Parathyroid adenoma (tissue), 2 donors: ENCODE results near the gene PTPN14.

Experiments
- H2AFZ ChIP-seq: fragments of 300-600 bp; sonication (generic); one replicate; pipeline ENCODE4 v1.7.0; 2017; ENCODE audit warnings: antibody characterized with exemption, mild to moderate bottlenecking
- H3K27ac ChIP-seq: fragments of 300-600 bp; sonication (generic); one replicate; pipeline ENCODE4 v1.7.0; 2017
- H3K27me3 ChIP-seq: fragments of 300-600 bp; sonication (generic); one replicate; pipeline ENCODE4 v1.7.0; 2017; ENCODE audit warnings: low read length; ENCODE audit not compliant: control insufficient read depth, insufficient read depth
- H3K36me3 ChIP-seq: fragments of 300-600 bp; sonication (generic); one replicate; pipeline ENCODE4 v1.7.0; 2017; ENCODE audit warnings: low read length; ENCODE audit not compliant: control insufficient read depth, insufficient read depth
- H3K4me1 ChIP-seq: fragments of 300-600 bp; sonication (generic); one replicate; pipeline ENCODE4 v1.7.0; 2017; ENCODE audit warnings: control low read depth
- H3K4me2 ChIP-seq: fragments of 300-600 bp; sonication (generic); one replicate; pipeline ENCODE4 v1.7.0; 2017; ENCODE audit warnings: low read length
- H3K4me3 ChIP-seq: fragments of 300-600 bp; sonication (generic); one replicate; pipeline ENCODE4 v1.7.0; 2017; ENCODE audit warnings: low read depth, low read length
- H3K79me2 ChIP-seq: fragments of 300-600 bp; sonication (generic); one replicate; pipeline ENCODE4 v1.7.0; 2017; ENCODE audit warnings: control low read depth
- H3K9ac ChIP-seq: fragments of 300-600 bp; sonication (generic); one replicate; pipeline ENCODE4 v1.7.0; 2017; ENCODE audit warnings: mild to moderate bottlenecking
- H3K9me3 ChIP-seq: fragments of 300-600 bp; sonication (generic); one replicate; pipeline ENCODE4 v1.7.0; 2017; ENCODE audit warnings: low read length; ENCODE audit not compliant: control insufficient read depth
- CTCF ChIP-seq: fragments of 300-600 bp; sonication (generic); IDR thresholded peaks from one replicate; pipeline ENCODE4 v1.7.0; 2017; ENCODE audit warnings: antibody characterized with exemption, mild to moderate bottlenecking
- donor health status: primary hyperparathyroidism.

PTPN14 gene

DNA sequence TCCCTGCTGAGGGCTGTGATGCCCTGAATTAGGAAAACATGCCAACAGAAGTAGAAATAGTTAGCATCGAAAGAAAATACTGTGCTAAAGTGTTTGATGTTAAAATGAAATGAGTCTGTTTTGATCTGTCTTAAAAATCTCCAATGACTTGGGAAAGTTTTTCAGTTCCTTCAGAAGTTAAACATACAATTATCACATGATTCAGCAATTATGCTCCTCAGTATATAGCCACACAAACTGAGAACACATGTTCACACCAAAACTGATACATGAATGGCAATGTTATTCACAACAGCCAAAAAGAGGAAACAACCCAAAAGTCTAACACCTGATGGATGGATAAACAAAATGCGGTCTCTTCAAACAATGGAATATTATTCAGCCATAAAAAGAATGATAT is 130.6 kb downstream of the PTPN14 start:
- no peak for TF ChIP-seq CTCF
- no peak overlapping the region for H3K4me3 ChIP-seq

GRCh38 chr1:214420341-214420740 is 131.1 kb downstream of the PTPN14 start:
- no peaks in the 10 kb centered on the region for H3K4me1 ChIP-seq
- no peaks in the 10 kb centered on the region for H3K36me3 ChIP-seq
- no peak overlapping the region for H3K4me3 ChIP-seq
- H3K9me3 ChIP-seq, result no peaks in the 10 kb centered on the region
- no peak overlapping the region for H3K4me2 ChIP-seq
- no peaks in the 10 kb centered on the region for H3K79me2 ChIP-seq
- H2AFZ ChIP-seq, result no peak overlapping the region
- H3K27me3 ChIP-seq, result no peaks in the 10 kb centered on the region
- no peak overlapping the region for H3K27ac ChIP-seq
- TF ChIP-seq CTCF, result no peak
- H3K9ac ChIP-seq, result no peak overlapping the region

More for the DNA sequence above, 130.6 kb downstream of the PTPN14 start:
- no peak overlapping the region for H3K27ac ChIP-seq
- H3K4me1 ChIP-seq, result no peaks in the 10 kb centered on the region
- no peak overlapping the region for H2AFZ ChIP-seq
- H3K4me2 ChIP-seq, result no peak overlapping the region
- no peak overlapping the region for H3K9ac ChIP-seq
- H3K9me3 ChIP-seq, result no peaks in the 10 kb centered on the region
- H3K36me3 ChIP-seq, result no peaks in the 10 kb centered on the region
- no peaks in the 10 kb centered on the region for H3K27me3 ChIP-seq
- no peaks in the 10 kb centered on the region for H3K79me2 ChIP-seq

DNA sequence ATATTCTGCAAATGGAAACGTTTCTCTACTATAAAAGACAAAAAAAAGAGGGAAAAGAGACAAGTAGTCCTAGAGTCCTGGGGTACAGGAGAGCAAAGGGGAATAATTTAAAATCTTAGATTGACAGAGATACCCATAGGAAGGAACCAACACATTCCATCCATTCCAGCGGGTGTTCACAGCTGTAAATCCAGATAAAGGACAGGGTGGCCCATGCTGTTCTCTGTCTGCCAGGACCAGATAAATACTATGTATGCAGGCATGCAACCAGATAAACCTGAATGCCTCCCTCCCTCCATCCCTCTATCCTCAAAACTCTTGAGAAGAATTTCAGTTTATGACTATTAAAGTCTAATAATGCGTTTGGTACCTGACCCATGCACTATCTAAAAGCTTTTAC is 131.8 kb downstream of the PTPN14 start:
- H3K4me2 ChIP-seq, result no peak overlapping the region
- no peak overlapping the region for H3K9ac ChIP-seq
- H3K36me3 ChIP-seq, result no peaks in the 10 kb centered on the region
- H3K27ac ChIP-seq, result no peak overlapping the region
- H3K4me1 ChIP-seq, result no peaks in the 10 kb centered on the region
- no peak overlapping the region for H2AFZ ChIP-seq
- no peaks in the 10 kb centered on the region for H3K79me2 ChIP-seq
- TF ChIP-seq CTCF, result no peak
- H3K27me3 ChIP-seq, result no peaks in the 10 kb centered on the region
- H3K4me3 ChIP-seq, result no peak overlapping the region
- H3K9me3 ChIP-seq, result no peaks in the 10 kb centered on the region

- Histone ChIP-seq H3K27ac (no peak overlapping the region), H3K79me2 (no peaks in the 10 kb centered on the region), H3K4me2 (no peak overlapping the region), H3K9me3 (no peaks in the 10 kb centered on the region), H2AFZ (no peak overlapping the region), H3K9ac (no peak overlapping the region), H3K4me1 (no peaks in the 10 kb centered on the region), H3K27me3 (no peaks in the 10 kb centered on the region), H3K36me3 (no peaks in the 10 kb centered on the region), H3K4me3 (no peak overlapping the region)
- TF ChIP-seq CTCF, result no peak
These were observed 133.0 kb downstream of the PTPN14 start for GRCh38 chr1:214418391-214418790.

- no peaks in the 10 kb centered on the region for H3K9me3 ChIP-seq
- H3K4me1 ChIP-seq, result no peaks in the 10 kb centered on the region
- no peak overlapping the region for H3K4me3 ChIP-seq
- H3K79me2 ChIP-seq, result no peaks in the 10 kb centered on the region
- H2AFZ ChIP-seq, result no peak overlapping the region
- no peaks in the 10 kb centered on the region for H3K36me3 ChIP-seq
- TF ChIP-seq CTCF, result no peak
- no peak overlapping the region for H3K9ac ChIP-seq
- no peaks in the 10 kb centered on the region for H3K27me3 ChIP-seq
- no peak overlapping the region for H3K4me2 ChIP-seq
- no peak overlapping the region for H3K27ac ChIP-seq
These were observed 133.7 kb downstream of the PTPN14 start for GRCh38 chr1:214417545-214418210.
